Spinal cord (tissue), 10 donors: ENCODE results near the gene DEFB108B. TPM values are rescaled to one million over a fixed set of nuclear protein-coding genes. Genes with fewer than 3 reads are reported as not detected.
A peak's percentile ranks its signal among the peaks of the same experiment; 100 is the strongest.
"Not testable (repeated sequence)": the region's sequence is repeated elsewhere in the genome, so short reads cannot be mapped to it uniquely, and the experiment has no call there.

ENCODE experiments used
- DNase-seq, 6 donors: peaks; one replicate each; pipeline versions ENCODE4 v3.0.0 to v3.0.0-alpha.2; 2013 to 2015; ENCODE audit warnings: low spot score in 6 of 6, low read depth in 4 of 6
- H3K27ac ChIP-seq: one replicate; pipeline ENCODE4 v1.5.1; 2013; ENCODE audit warnings: low read depth, low read length, control low read depth
- H3K27me3 ChIP-seq: one replicate; pipeline ENCODE4 v1.6.1; 2013; ENCODE audit warnings: low read length; ENCODE audit not compliant: control insufficient read depth, insufficient read depth
- H3K36me3 ChIP-seq: one replicate; pipeline ENCODE4 v1.6.1; 2013; ENCODE audit warnings: low read length; ENCODE audit not compliant: control insufficient read depth, insufficient read depth
- H3K4me1 ChIP-seq: one replicate; pipeline ENCODE4 v1.6.1; 2013; ENCODE audit warnings: low read length; ENCODE audit not compliant: control insufficient read depth, insufficient read depth
- H3K4me3 ChIP-seq: one replicate; pipeline ENCODE4 v1.5.1; 2013; ENCODE audit warnings: low read depth, low read length, control low read depth
- H3K9me3 ChIP-seq: one replicate; pipeline ENCODE4 v1.6.1; 2013; ENCODE audit warnings: low read length; ENCODE audit not compliant: control insufficient read depth, insufficient read depth
- WGBS: methylation state at CpG from one replicate; pipeline ENCODE4 v1.1.5; 2013; ENCODE audit warnings: missing lambda C conversion rate; ENCODE audit not compliant: insufficient coverage; 5-methylcytosine and 5-hydroxymethylcytosine counted together
- polyA plus RNA-seq, 2 donors: library from polyadenylated mRNA; unstranded; fragments of 120-200 nt; gene quantifications; one replicate each; pipeline ENCODE4 v1.2.1, GENCODE V29; 2013; ENCODE audit not compliant: insufficient read length in 2 of 2
- total RNA-seq, 2 donors: library from RNA; depleted of rRNA in 1 of 2; stranded (reverse); fragments of 120-200 nt in 1 of 2; fragments of >200 nt in 1 of 2; gene quantifications; one replicate each; pipeline versions ENCODE4 v1.2.3 to v1.2.4, GENCODE V29; 2013 to 2014
- donor health status: healthy.

Gene DEFB108B
- total and polyA plus RNA-seq, 4 donors, result 0.27 TPM; not detected in 3

GRCh38 chr11:71794386-71795040 lies 38.5 kb upstream of the DEFB108B start:
- 85% methylated on average over 10 of the region's 13 CpGs for whole genome bisulfite sequencing
- not testable (repeated sequence) for H3K27ac ChIP-seq, H3K4me3 ChIP-seq, DNase-seq, H3K9me3 ChIP-seq, H3K4me1 ChIP-seq, H3K27me3 ChIP-seq
- H3K36me3 ChIP-seq, result peaks cover 19% of the 10 kb centered on the region

GRCh38 chr11:71795236-71795635 lies 37.8 kb upstream of the DEFB108B start:
- not testable (repeated sequence) for H3K4me3 ChIP-seq, H3K9me3 ChIP-seq, H3K27ac ChIP-seq, DNase-seq, H3K4me1 ChIP-seq, H3K27me3 ChIP-seq
- WGBS, result 93% methylated on average over 5 of the region's 5 CpGs
- peaks cover 19% of the 10 kb centered on the region for H3K36me3 ChIP-seq

- not testable (repeated sequence) for H3K27ac ChIP-seq, H3K9me3 ChIP-seq, H3K4me1 ChIP-seq, H3K4me3 ChIP-seq, H3K27me3 ChIP-seq, DNase-seq
- WGBS, result 92% methylated on average over 11 of the region's 16 CpGs
- peaks cover 19% of the 10 kb centered on the region for H3K36me3 ChIP-seq
Measured at GRCh38 chr11:71796016-71796415, 37.0 kb upstream of the DEFB108B start.

- not testable (repeated sequence) for DNase-seq, H3K27ac ChIP-seq, H3K4me3 ChIP-seq, H3K9me3 ChIP-seq, H3K27me3 ChIP-seq, H3K4me1 ChIP-seq
- WGBS, result 97% methylated on average over 6 of the region's 9 CpGs
- H3K36me3 ChIP-seq, result peaks cover 18% of the 10 kb centered on the region
Measured at GRCh38 chr11:71796781-71797180, 36.2 kb upstream of the DEFB108B start.

- DNase-seq, result peak in 1 of 6 donors; percentile 24
- 54% methylated on average over 5 of the region's 13 CpGs for WGBS
Measured at GRCh38 chr11:71799556-71800128, 33.4 kb upstream of the DEFB108B start.

GRCh38 chr11:71800335-71800953 lies 32.6 kb upstream of the DEFB108B start:
- not testable (repeated sequence) for H3K9me3 ChIP-seq, H3K4me1 ChIP-seq, H3K27me3 ChIP-seq, H3K4me3 ChIP-seq, H3K27ac ChIP-seq
- WGBS, result 37% methylated on average over 7 of the region's 13 CpGs
- H3K36me3 ChIP-seq, result peaks cover 11% of the 10 kb centered on the region
- peak in 2 of 6 donors; percentile 56 to 80 for DNase-seq

More at GRCh38 chr11:71799556-71800128, 33.4 kb upstream of the DEFB108B start:
- not testable (repeated sequence) for H3K27me3 ChIP-seq, H3K27ac ChIP-seq, H3K9me3 ChIP-seq, H3K4me1 ChIP-seq, H3K4me3 ChIP-seq
- H3K36me3 ChIP-seq, result peaks cover 16% of the 10 kb centered on the region

- not testable (repeated sequence) for H3K36me3 ChIP-seq, DNase-seq, H3K27me3 ChIP-seq, H3K4me3 ChIP-seq, H3K4me1 ChIP-seq, H3K27ac ChIP-seq, H3K9me3 ChIP-seq
- WGBS, result no CpG with 5 or more reads among the region's 2 CpGs
Measured at GRCh38 chr11:71801026-71801425, 32.0 kb upstream of the DEFB108B start.

GRCh38 chr11:71802874-71803273 lies 30.1 kb upstream of the DEFB108B start:
- 100% methylated on average over 1 of the region's 7 CpGs for whole genome bisulfite sequencing

GRCh38 chr11:71804158-71804947 lies 28.6 kb upstream of the DEFB108B start:
- not testable (repeated sequence) for H3K9me3 ChIP-seq, H3K27ac ChIP-seq, H3K4me1 ChIP-seq, DNase-seq, H3K36me3 ChIP-seq, H3K4me3 ChIP-seq, H3K27me3 ChIP-seq
- WGBS, result 90% methylated on average over 3 of the region's 9 CpGs

More at GRCh38 chr11:71802874-71803273, 30.1 kb upstream of the DEFB108B start:
- not testable (repeated sequence) for H3K27ac ChIP-seq, H3K36me3 ChIP-seq, H3K9me3 ChIP-seq, H3K4me1 ChIP-seq, DNase-seq, H3K27me3 ChIP-seq, H3K4me3 ChIP-seq
